Amniotic stem cell (primary cell): ENCODE measurements around the gene SHB.

Experiments
- DNase-seq: peaks from one replicate; lab custom pipeline; 2025; lab: John Stamatoyannopoulos, UW

Gene SHB

DNA sequence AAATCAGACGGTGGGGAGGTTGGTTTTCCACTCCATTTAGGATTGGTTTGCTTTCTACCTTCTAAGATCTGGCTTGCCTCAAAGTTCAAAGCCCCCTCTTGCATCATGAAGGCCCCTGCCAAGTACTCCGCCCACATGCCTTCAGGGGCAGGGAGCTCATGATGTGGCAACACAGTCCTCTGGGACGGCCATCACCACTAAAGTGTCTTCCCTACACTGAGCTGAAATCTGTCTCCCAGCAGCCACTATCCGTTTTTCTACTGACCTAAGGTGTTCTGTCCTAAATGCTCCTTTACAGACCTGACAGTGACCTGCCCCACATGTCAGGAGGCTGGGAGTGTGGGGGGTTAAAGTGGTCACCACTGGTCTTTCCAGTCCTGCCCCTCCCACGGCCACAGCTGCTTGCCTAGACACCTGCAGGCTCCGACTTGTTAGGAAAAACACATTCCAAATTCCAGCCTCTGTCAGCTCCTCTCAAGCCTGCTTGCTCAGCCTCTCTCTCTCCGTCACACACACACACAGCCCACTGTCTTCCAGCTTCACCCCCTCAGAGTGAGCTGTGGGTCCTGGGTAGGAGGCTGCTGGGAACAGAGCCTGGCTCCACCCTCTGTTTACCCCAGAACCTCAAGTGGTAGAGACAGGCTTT lies 44.9 kb downstream of the SHB start:
- no peak for DNase-seq

DNA sequence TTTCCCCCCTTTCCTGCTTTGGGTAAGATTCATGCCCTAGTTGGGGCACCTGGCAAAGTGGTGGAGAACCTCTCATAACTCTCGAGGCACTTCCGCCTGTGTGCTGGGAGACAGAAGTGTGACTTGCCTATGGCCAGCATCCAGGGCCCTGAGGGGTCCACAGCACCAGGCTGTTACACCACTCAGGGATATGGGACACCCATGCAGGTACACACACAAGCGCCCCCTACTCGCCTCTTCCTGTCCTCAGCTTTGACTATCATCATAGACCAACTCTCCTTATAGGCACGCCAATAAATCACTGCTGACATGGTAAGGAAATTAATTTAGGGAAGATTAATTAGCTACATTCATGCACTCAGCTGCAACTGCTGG lies 45.4 kb downstream of the SHB start:
- no peak for DNase-seq

- DNase-seq = no peak
Measured at GRCh38 chr9:38022995-38023394, 46.0 kb downstream of the SHB start.

DNA sequence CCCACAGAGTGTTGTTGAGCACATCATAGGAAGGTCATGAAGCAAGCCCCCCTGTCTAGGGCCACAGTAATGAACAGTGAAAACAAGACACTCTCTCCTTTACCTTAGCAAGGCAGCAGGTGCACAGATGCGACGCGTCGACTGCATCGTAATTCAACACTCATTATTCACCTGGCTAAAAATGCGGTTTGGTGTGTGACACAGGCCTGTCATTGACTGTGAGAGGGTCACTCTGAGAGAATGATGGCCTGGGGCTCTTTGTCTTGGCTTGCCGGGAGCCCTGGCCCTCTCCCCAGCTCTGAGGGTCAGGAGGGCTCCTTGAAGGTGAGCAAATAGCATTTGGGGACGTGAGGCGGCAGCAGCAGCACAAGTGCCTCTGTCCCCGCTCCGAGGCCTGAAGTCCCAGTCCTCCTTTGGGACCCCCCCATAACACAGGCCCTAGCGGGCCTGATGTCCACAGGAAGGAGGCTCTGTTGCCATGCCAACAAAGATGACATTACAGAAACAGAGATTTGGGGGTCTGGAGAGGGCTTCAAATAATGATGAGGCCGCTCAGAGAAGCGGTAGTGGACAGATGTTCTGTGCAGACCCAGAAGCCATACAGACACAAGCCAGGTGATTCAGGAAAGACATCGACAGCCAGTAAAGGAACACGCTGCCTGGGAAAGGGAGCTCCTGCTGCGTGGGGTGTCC lies 46.7 kb downstream of the SHB start:
- DNase-seq = no peak

DNA sequence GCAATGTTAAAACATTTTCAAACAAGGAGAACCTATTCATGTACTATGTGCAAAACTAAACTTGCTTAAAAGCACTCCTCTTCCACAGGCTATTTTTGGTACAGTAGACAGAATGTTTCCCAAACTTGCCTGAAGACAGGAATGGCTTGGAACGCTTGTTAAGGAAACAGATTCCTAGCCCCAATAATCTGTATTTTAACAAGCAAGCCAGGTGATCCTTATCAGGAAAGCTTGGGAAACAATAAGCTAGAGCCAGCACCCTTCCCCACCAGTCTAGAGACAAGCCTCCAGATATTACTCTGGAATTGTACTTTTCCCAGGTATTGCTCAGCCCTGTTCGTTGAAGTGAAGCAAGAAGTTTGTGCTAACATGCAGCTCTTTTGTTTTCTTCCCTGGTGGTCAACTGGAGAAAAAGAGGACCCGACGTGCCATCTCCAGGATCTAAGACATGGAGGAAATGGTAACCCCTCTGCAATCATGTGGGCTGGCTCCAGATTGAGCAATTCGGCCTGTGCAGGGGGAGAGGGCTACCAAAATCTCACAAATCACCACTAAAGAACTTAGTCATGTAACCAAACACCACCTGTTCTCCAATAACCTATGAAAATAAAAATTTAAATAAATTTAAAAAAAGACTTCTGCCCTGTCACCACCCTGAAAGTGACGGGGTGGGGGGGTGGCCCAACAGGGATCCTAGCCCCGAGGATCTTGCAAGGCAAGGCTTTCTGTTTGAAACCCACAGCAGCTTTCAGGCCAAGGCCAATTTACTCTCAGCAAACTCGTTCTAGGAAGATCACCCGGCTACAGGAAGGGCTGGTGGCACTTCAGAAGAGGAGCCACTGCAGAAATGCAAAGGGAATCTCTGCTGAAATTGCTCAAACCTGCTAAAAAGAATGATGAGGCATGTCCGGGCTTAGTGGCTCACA lies 48.6 kb downstream of the SHB start:
- DNase-seq = no peak

- no peak for DNase-seq
Measured at GRCh38 chr9:38019731-38020130, 49.3 kb downstream of the SHB start.

DNA sequence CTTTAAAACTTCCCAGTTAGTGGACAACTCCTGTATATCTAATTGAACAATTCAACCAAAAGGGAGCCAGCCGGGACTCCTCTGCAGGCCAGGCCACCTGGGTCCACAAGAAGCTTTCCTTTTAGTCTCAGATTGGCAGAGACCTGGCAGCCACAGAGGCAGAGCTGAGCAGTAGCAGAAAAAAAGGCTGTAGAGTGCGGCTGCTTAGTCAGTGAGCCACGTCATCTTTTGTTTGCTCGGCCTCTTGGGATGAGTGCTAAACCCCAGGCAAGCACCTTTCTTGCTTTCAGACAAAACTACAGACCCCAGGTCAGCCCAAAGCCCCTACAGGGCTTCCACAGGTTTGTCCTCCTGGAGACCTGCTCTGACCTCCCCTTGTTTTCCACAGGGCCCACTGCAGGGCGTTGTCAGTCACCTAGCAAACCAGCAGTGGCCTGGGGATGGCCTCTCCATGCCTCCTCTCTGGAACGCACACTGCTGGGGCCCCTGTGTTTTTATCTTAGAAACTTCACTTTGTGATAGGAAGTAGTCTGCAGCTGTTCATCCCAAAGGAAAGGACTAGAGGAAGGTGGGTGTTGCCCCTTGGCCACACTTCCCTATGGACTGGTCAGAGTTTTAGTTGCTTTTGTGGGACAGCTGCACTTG lies 49.9 kb downstream of the SHB start:
- DNase-seq = peak; percentile 66

GRCh38 chr9:38018241-38018957 lies 50.6 kb downstream of the SHB start:
- DNase-seq = no peak

- no peak for DNase-seq
Measured at GRCh38 chr9:38017885-38018186, 51.2 kb downstream of the SHB start.

DNA sequence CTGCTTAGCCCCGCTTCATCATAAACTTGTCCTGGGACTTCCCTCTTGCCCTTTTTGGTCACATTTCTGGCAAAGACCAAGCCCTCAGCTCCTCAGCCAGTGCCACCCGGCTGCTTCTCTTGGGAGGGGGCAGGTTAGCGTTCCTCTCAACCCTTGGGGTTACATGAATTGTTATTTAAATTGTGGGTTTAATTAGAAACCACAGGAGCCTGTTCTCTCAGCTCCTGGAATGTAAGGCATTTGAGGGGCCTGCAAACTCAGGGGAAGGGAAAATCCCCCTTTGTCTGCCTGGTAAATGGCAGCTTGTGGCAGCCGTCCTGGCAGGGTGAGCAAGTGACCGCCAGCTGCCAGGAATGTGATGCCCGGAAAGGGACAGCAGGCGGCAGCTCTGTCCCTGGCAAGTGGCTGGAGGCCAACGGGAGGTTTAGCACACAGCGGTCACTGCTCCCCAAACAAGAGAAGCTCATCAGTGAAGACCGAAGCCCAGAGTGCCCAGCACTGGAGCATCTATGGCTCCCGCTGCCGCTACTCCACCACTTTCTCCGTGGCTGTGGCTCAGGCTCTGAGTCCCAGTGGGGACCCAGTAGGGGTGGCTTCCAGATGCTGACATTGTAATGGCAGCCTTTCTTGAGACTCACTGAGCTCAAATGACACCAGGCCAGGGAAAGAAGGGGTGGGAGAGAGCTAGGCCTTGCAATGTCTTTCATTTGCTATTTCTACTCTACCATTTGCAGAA lies 51.7 kb downstream of the SHB start:
- DNase-seq = no peak

DNA sequence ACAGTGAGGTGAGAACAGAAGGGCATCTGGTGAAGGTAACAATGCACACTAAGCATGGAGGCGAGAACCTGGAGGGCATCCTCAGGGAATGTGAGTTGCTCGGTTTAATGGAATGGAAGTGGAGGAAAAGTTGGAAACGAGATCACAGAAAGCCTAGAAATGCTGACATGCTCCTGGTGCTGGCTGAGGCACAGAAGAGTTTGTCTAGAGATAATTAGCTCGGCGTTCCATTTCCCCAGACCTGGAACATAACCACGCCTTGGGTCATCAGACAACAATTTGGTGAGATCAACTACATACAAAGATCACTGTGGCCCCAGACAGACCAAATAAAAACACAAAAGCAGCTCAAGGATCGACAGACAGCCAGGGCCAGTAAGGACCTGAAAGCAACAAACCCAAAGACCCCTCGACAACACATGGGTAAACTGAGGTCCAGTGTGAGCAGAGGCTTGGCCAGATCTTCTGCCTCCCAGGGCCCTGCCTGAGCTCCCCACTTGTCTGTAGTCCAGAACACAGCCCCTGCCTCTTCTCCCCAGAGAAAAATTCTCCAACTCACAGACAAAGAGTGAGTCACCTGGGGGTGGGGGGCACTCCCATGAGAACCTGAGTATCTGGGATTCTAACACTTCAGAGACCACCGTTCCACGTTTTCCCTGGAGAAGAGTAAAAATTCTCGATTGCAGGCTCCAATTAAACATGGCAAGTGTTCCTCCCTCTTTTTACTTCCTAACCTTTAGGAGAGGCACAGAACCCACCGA lies 52.5 kb downstream of the SHB start:
- DNase-seq = no peak

- DNase-seq = no peak
Measured at GRCh38 chr9:38015906-38016305, 53.1 kb downstream of the SHB start.

DNA sequence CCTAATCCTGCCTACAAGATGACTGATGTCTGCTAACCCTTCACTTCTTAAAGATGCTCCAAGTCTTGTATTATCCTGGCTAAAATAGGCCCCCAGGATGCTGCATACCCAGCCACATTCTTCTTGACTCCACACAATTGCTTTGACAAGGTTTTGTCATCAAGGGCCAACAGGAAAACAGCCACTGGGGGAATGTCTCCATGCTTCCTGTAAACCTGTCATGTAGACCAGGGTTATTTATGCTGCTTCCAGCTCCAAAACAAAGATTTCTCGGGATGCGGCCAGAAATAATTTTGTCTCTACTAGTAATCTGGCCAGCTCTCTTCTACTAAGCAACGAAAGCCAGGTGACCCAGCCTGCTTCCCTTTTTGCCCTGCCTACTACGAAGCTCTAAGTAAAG lies 53.8 kb downstream of the SHB start:
- DNase-seq = no peak

- no peak for DNase-seq
Measured at GRCh38 chr9:38012767-38013450, 56.1 kb downstream of the SHB start.

GRCh38 chr9:38011991-38012390 lies 57.0 kb downstream of the SHB start:
- DNase-seq = no peak

- no peak for DNase-seq
Measured at GRCh38 chr9:38010918-38011704, 57.9 kb downstream of the SHB start.

DNA sequence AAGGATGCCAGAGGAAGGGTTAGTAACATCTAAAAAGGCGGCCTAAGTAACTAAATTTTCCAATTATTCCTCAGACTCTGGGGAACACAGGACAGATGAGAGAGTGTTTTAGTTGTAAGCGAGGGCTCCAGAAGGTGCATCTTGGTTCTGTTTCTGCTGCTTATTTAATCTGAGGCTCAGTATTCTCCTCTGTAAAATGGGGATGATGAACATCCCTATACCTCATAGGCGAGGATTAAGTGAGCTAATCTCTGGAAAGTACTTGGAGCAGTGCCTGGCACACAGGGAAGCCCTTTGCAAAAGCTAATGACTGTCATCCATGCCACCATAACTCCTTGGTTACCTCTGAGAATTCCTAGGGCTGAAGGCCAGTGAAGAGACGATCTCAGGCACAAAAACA lies 59.0 kb downstream of the SHB start:
- DNase-seq = no peak

DNA sequence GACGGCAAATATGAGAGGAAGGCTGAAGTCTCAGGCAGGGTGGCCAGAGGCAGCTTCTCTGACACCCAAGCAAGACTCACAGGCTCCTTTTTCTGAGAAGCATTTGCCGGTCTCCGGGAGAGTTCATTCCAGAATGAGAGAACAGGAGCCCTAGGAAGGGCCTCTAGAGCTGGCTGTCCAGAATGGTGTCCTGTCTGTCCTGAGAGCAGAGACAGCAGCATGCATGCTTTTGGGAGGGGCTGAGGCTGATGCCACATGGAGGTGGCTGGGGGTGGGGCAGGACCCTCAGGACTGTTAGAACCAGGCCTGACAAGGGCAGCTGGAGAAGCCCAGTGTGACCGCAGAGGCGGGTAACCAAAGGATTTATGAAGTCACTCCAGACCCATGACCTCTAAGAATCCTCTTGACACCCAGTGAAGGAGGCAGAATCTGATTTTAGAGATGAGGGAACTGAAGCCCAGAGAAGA lies 60.0 kb downstream of the SHB start:
- no peak for DNase-seq
